Measurements from ENCODE around the gene AFF3. TPM values are rescaled to one million over a fixed set of nuclear protein-coding genes. Genes with fewer than 3 reads are reported as not detected.

Gene AFF3
- total RNA-seq, 1 donor from 2014 or later = 8.0 TPM

- Histone ChIP-seq H3K36me3 (no peaks in the 10 kb centered on the region), H3K4me1 (no peaks in the 10 kb centered on the region), H3K27ac (replicated peaks) (no peak overlapping the region), H3K9me3 (replicated peaks) (peaks cover 15% of the 10 kb centered on the region), H3K4me3 (no peak overlapping the region), H3K27me3 (ENCODE audit: low read depth) (peaks cover 6% of the 10 kb centered on the region)
- intact Hi-C loops (cut with micrococcal nuclease) = no loop called here
- no peak for TF ChIP-seq CTCF (IDR thresholded peaks at IDR 0.05; ENCODE audit: borderline replicate concordance)
- no peak for DNase-seq
Measured at GRCh38 chr2:100146657-100146960, 4.2 kb upstream of the AFF3 start.

- H3K4me1 ChIP-seq = no peaks in the 10 kb centered on the region
- H3K27ac ChIP-seq (replicated peaks) = no peak overlapping the region
- peaks cover 9% of the 10 kb centered on the region for H3K9me3 ChIP-seq (replicated peaks)
- TF ChIP-seq CTCF (IDR thresholded peaks at IDR 0.05; ENCODE audit: borderline replicate concordance) = no peak
- intact Hi-C loops (cut with micrococcal nuclease) = no loop called here
- no peak for DNase-seq
- H3K27me3 ChIP-seq (ENCODE audit: low read depth) = peaks cover 6% of the 10 kb centered on the region
- H3K4me3 ChIP-seq = no peak overlapping the region
- no peaks in the 10 kb centered on the region for H3K36me3 ChIP-seq
Measured at GRCh38 chr2:100145893-100146656, 3.7 kb upstream of the AFF3 start.

GRCh38 chr2:100143286-100143685, 896 bp upstream of the AFF3 start:
- H3K27ac ChIP-seq (replicated peaks) = no peak overlapping the region
- no peaks in the 10 kb centered on the region for H3K9me3 ChIP-seq (replicated peaks)
- no peak for DNase-seq
- intact Hi-C loops (cut with micrococcal nuclease) = no loop called here
- peaks cover 6% of the 10 kb centered on the region for H3K27me3 ChIP-seq (ENCODE audit: low read depth)
- H3K4me3 ChIP-seq = no peak overlapping the region
- no peaks in the 10 kb centered on the region for H3K4me1 ChIP-seq
- no peak for TF ChIP-seq CTCF (IDR thresholded peaks at IDR 0.05; ENCODE audit: borderline replicate concordance)
- no peaks in the 10 kb centered on the region for H3K36me3 ChIP-seq

GRCh38 chr2:100141906-100142305, 484 bp downstream of the AFF3 start:
- TF ChIP-seq CTCF (IDR thresholded peaks at IDR 0.05; ENCODE audit: borderline replicate concordance) = no peak
- no peak for DNase-seq
- no peak overlapping the region for H3K4me3 ChIP-seq
- H3K4me1 ChIP-seq = no peaks in the 10 kb centered on the region
- no peak overlapping the region for H3K27ac ChIP-seq (replicated peaks)
- H3K27me3 ChIP-seq (ENCODE audit: low read depth) = peaks cover 6% of the 10 kb centered on the region
- no peaks in the 10 kb centered on the region for H3K36me3 ChIP-seq
- intact Hi-C loops (cut with micrococcal nuclease) = no loop called here
- H3K9me3 ChIP-seq (replicated peaks) = no peaks in the 10 kb centered on the region

- H3K36me3 ChIP-seq = no peaks in the 10 kb centered on the region
- no peaks in the 10 kb centered on the region for H3K9me3 ChIP-seq (replicated peaks)
- intact Hi-C loops (cut with micrococcal nuclease) = no loop called here
- H3K4me3 ChIP-seq = no peak overlapping the region
- TF ChIP-seq CTCF (IDR thresholded peaks at IDR 0.05; ENCODE audit: borderline replicate concordance) = no peak
- no peaks in the 10 kb centered on the region for H3K4me1 ChIP-seq
- no peak overlapping the region for H3K27ac ChIP-seq (replicated peaks)
- no peaks in the 10 kb centered on the region for H3K27me3 ChIP-seq (ENCODE audit: low read depth)
- DNase-seq = no peak
Measured at GRCh38 chr2:100140582-100140981, 1.8 kb downstream of the AFF3 start.

Measured in left ventricle myocardium inferior (tissue), 1 donor.